Stimulated activated effector memory CD8-positive, alpha-beta T cell treated with anti-CD3 and anti-CD28 coated beads, Interleukin-12 subunit alpha, Interleukin-12 subunit beta, amount 100 ng/mL, for 72 hours (primary cell): ENCODE measurements around the gene SNAP47.

Experiments
- ATAC-seq: fragments of 150-1000 bp; cut with Tn5 transposase; 2 replicates; pipeline ENCODE4 v1.10.0; 2021
- DNase-seq, 2 donors: peaks; one replicate each; pipeline ENCODE4 v3.0.0; 2021 to 2022; ENCODE audit warnings: low spot score in 2 of 2
- H3K27ac Mint-ChIP-seq: one replicate; pipeline ENCODE4 v1.8.0; 2022; ENCODE audit warnings: mild to moderate bottlenecking, mixed read lengths
- H3K36me3 Mint-ChIP-seq: one replicate; pipeline ENCODE4 v1.8.0; 2022; ENCODE audit warnings: mild to moderate bottlenecking, mixed read lengths
- H3K4me1 Mint-ChIP-seq: one replicate; pipeline ENCODE4 v1.8.0; 2022; ENCODE audit warnings: mixed read lengths
- H3K4me3 Mint-ChIP-seq: one replicate; pipeline ENCODE4 v1.8.0; 2022; ENCODE audit warnings: mild to moderate bottlenecking, mixed read lengths
- H3K9me3 Mint-ChIP-seq: one replicate; pipeline ENCODE4 v1.8.0; 2022; ENCODE audit warnings: mixed read lengths

The SNAP47 gene

DNA sequence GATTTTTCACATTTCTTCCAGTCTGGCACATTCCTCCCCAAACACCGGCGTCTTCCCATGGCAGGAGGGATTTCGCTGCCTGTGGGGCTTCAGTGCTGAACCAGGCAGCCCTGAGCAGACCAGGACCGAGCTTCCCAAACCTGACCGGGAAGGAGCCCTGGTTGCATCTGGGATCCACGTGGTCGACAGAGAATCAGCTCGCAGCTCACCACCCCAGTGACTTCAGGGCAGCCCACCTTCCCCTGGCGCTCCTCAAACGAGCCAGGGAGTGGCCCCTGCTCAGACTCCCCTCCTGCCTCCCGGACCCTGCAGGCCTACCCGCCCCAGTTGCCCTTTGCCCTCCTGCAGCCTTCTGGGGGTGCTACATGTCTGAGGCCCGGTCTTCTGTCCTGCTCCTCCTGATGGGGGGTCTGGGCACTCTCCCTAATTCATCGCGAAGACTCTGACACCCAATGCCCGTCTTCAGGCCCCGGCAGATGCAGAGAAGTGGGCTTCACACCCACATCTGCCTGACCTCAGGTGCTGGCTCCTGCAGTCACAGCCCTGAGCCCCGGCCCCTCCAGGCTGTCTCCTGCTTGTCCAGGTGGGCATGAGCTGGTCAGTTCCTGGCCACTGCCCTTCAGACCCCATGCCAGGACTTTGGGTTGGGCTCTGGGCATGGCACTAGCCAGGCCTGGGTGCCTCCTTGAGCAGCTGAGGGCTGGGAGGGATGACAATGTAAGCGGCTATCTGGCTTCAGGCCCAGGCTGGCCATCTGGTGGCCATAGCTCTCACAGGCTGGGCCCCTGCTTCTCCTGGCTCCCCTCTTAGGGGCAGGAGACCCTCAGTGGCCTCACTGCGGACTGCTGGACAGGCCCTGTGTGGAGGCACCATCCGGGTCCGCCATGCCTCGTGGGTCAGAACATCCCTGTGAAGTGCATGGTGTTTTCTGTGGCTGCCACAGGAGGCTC lies 54.1 kb downstream of the SNAP47 start:
- peak overlapping the region; percentile 77 for H3K4me3 Mint-ChIP-seq
- H3K4me1 Mint-ChIP-seq: peaks cover 29% of the 10 kb centered on the region
- H3K9me3 Mint-ChIP-seq: no peaks in the 10 kb centered on the region
- no peak for ATAC-seq
- no peak overlapping the region for H3K27ac Mint-ChIP-seq
- peaks cover 6% of the 10 kb centered on the region for H3K36me3 Mint-ChIP-seq
- DNase-seq: peak in 1 of 2 donors; percentile 54

- Mint-ChIP-seq H3K4me3 (no peak overlapping the region), H3K27ac (no peak overlapping the region), H3K36me3 (peaks cover 6% of the 10 kb centered on the region), H3K9me3 (no peaks in the 10 kb centered on the region), H3K4me1 (peaks cover 29% of the 10 kb centered on the region)
- DNase-seq (no peak), ATAC-seq (no peak)
Observed at GRCh38 chr1:227790034-227790400, 54.8 kb downstream of the SNAP47 start.

- no peak for ATAC-seq
- H3K4me3 Mint-ChIP-seq: no peak overlapping the region
Observed at GRCh38 chr1:227790868-227791267, 55.6 kb downstream of the SNAP47 start.

GRCh38 chr1:227791425-227792143 lies 56.3 kb downstream of the SNAP47 start:
- Mint-ChIP-seq H3K4me1 (peaks cover 24% of the 10 kb centered on the region), H3K36me3 (peaks cover 6% of the 10 kb centered on the region), H3K9me3 (no peaks in the 10 kb centered on the region), H3K27ac (no peak overlapping the region), H3K4me3 (no peak overlapping the region)
- ATAC-seq (no peak), DNase-seq (peak in 1 of 2 donors; percentile 44)

More at GRCh38 chr1:227790868-227791267, 55.6 kb downstream of the SNAP47 start:
- Mint-ChIP-seq H3K9me3 (no peaks in the 10 kb centered on the region), H3K27ac (no peak overlapping the region), H3K4me1 (peaks cover 29% of the 10 kb centered on the region), H3K36me3 (peaks cover 6% of the 10 kb centered on the region)
- no peak for DNase-seq

- H3K36me3 Mint-ChIP-seq: no peaks in the 10 kb centered on the region
- no peaks in the 10 kb centered on the region for H3K9me3 Mint-ChIP-seq
- H3K4me3 Mint-ChIP-seq: no peak overlapping the region
Observed at GRCh38 chr1:227792216-227793078, 57.2 kb downstream of the SNAP47 start.

GRCh38 chr1:227793079-227793947 lies 58.1 kb downstream of the SNAP47 start:
- DNase-seq (peak in 1 of 2 donors; percentile 47), ATAC-seq (no peak)
- Mint-ChIP-seq H3K27ac (peak overlapping the region; percentile 68), H3K4me3 (no peak overlapping the region), H3K4me1 (peaks cover 14% of the 10 kb centered on the region), H3K9me3 (no peaks in the 10 kb centered on the region), H3K36me3 (no peaks in the 10 kb centered on the region)

More at GRCh38 chr1:227792216-227793078, 57.2 kb downstream of the SNAP47 start:
- no peak for ATAC-seq
- Mint-ChIP-seq H3K4me1 (peaks cover 17% of the 10 kb centered on the region), H3K27ac (peak overlapping the region; percentile 68)
- DNase-seq: peak in 1 of 2 donors; percentile 46

GRCh38 chr1:227793948-227794816 lies 58.9 kb downstream of the SNAP47 start:
- no peak overlapping the region for H3K27ac Mint-ChIP-seq
- ATAC-seq (no peak), DNase-seq (peak in 1 of 2 donors; percentile 47)
- H3K4me3 Mint-ChIP-seq: no peak overlapping the region
- peaks cover 9% of the 10 kb centered on the region for H3K4me1 Mint-ChIP-seq
- H3K36me3 Mint-ChIP-seq: no peaks in the 10 kb centered on the region
- no peaks in the 10 kb centered on the region for H3K9me3 Mint-ChIP-seq

DNA sequence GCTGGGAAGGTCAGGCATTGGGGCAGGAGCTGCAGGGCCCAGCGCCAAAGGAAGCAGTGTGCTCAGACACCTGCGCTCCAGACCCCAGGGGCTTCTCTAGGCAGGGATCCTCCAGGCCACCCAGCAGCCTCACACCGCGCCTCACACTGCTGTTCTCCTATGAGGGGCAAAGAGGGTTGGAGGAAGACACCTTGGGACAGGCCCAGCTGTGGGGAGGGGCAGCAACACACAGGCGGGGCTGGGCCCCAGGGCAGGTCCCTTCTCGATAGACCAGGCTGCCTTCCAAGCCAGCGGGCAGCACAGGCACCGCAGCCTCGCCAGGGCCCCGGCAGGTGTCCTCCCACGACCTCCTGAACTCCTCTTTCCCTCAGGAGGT lies 59.6 kb downstream of the SNAP47 start:
- peaks cover 5% of the 10 kb centered on the region for H3K4me1 Mint-ChIP-seq
- no peak for ATAC-seq
- H3K27ac Mint-ChIP-seq: no peak overlapping the region
- H3K9me3 Mint-ChIP-seq: no peaks in the 10 kb centered on the region
- no peaks in the 10 kb centered on the region for H3K36me3 Mint-ChIP-seq
- DNase-seq: no peak
- no peak overlapping the region for H3K4me3 Mint-ChIP-seq

DNA sequence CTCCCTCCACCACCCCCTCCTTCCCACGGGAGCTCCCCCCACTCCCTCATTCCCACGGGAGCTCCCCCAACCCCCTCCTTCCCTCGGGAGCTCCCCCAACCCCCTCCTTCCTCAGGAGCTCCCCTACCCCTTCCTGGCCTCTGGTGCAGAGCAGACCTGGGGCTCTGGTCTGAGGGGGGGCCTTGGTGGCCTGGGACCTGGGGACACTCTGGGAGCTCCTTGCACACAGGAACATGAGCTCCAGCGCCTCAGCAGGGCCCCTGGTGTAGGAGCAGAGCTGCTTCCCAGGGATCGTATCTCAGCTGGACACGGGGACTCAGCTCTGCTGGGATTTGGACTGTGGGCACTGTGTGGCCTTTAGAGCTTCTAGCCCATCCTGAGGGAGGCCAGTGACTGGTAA lies 60.5 kb downstream of the SNAP47 start:
- no peak for DNase-seq
- no peaks in the 10 kb centered on the region for H3K36me3 Mint-ChIP-seq
- no peaks in the 10 kb centered on the region for H3K9me3 Mint-ChIP-seq
- H3K4me3 Mint-ChIP-seq: no peak overlapping the region
- ATAC-seq: no peak
- H3K27ac Mint-ChIP-seq: peak overlapping the region; percentile 7
- peaks cover 5% of the 10 kb centered on the region for H3K4me1 Mint-ChIP-seq

DNA sequence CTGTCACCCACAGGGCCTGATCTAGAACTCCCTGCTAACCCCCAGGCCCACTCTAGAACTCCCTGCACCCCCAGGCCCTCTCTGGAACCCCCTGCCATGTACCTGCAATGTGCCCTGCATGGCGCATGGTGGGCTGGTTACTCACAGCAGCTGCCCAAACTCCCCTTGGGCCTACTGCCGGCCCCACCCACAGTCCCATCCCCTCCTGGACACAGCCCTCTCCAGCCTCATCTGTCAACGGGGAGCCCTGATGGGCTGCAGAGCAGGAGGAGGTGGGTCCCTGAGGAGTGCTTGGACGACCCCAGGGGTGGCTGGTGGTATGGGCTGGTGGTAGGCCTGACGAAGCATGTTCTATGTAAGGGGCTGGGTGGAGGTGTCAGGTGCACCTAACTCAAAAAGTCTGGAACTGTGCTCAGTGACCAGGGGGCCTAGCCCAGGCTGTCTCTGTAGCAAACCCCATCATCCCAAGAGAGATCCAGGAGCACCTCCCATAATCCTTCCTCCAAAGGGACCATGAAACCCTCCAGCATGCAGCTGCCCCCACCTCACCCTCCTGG lies 61.2 kb downstream of the SNAP47 start:
- peak overlapping the region; percentile 7 for H3K27ac Mint-ChIP-seq
- H3K4me3 Mint-ChIP-seq: no peak overlapping the region
- H3K4me1 Mint-ChIP-seq: peaks cover 2% of the 10 kb centered on the region
- DNase-seq (no peak), ATAC-seq (no peak)
- no peaks in the 10 kb centered on the region for H3K36me3 Mint-ChIP-seq
- H3K9me3 Mint-ChIP-seq: no peaks in the 10 kb centered on the region

DNA sequence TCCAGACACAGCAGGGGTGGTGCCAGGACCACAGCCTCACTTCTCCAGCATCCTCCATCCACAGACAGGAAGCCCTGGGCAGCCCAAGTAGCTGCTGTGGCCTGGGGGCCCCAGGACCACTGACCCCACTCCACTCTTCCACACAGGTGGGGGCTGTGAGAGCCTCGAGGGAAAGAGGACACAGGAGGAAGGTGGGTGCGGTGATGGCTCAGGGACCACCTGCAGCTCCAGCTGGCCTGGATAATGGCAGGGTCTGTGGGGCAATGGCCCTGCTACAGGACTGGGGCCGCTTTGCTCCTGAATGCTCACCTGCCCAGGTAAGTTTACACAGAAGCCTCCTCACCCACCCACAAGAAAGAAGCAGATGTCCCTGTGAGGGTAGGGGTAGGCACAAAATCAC lies 61.9 kb downstream of the SNAP47 start:
- Mint-ChIP-seq H3K4me1 (no peaks in the 10 kb centered on the region), H3K27ac (no peak overlapping the region), H3K36me3 (no peaks in the 10 kb centered on the region)

GRCh38 chr1:227797625-227798024 lies 62.4 kb downstream of the SNAP47 start:
- no peak overlapping the region for H3K4me3 Mint-ChIP-seq

More for the DNA sequence above, 61.9 kb downstream of the SNAP47 start:
- no peak for ATAC-seq
- H3K9me3 Mint-ChIP-seq: no peaks in the 10 kb centered on the region
- DNase-seq: no peak
- no peak overlapping the region for H3K4me3 Mint-ChIP-seq

GRCh38 chr1:227798078-227798802 lies 63.0 kb downstream of the SNAP47 start:
- ATAC-seq: no peak
- no peak overlapping the region for H3K27ac Mint-ChIP-seq
- H3K36me3 Mint-ChIP-seq: no peaks in the 10 kb centered on the region
- H3K4me1 Mint-ChIP-seq: no peaks in the 10 kb centered on the region
- H3K9me3 Mint-ChIP-seq: no peaks in the 10 kb centered on the region
- H3K4me3 Mint-ChIP-seq: no peak overlapping the region
- DNase-seq: no peak

More at GRCh38 chr1:227797625-227798024, 62.4 kb downstream of the SNAP47 start:
- H3K27ac Mint-ChIP-seq: no peak overlapping the region
- no peaks in the 10 kb centered on the region for H3K4me1 Mint-ChIP-seq
- no peaks in the 10 kb centered on the region for H3K36me3 Mint-ChIP-seq
- no peak for DNase-seq
- H3K9me3 Mint-ChIP-seq: no peaks in the 10 kb centered on the region
- ATAC-seq: no peak
